Measurements from ENCODE around the gene RAD51B. TPM values are rescaled to one million over a fixed set of nuclear protein-coding genes. Genes with fewer than 3 reads are reported as not detected.

The RAD51B gene
- total and polyA plus RNA-seq, 8 donors, result 10.8 to 18.3 (median 14.1) TPM

- DNase-seq, result no peak
- ATAC-seq, result no peak
- Histone ChIP-seq H3K27ac (no peak overlapping the region), H3K9me3 (no peaks in the 10 kb centered on the region), H3K36me3 (no peaks in the 10 kb centered on the region), H3K4me3 (no peak overlapping the region), H3K4me1 (peaks cover 13 to 16% of the 10 kb centered on the region in 2 donors), H3K27me3 (no peaks in the 10 kb centered on the region)
- intact Hi-C loops (cut with DNase I), result no loop called here
- TF ChIP-seq CTCF (IDR thresholded peaks at IDR 0.05), result no peak
Observed at GRCh38 chr14:68503186-68503825, 683.7 kb downstream of the RAD51B start.

GRCh38 chr14:68504861-68505260, 685.3 kb downstream of the RAD51B start:
- intact Hi-C loops (cut with DNase I), result no loop called here
- ATAC-seq, result no peak
- H3K27me3 ChIP-seq, result no peaks in the 10 kb centered on the region
- H3K27ac ChIP-seq, result no peak overlapping the region
- peaks cover 18 to 21% of the 10 kb centered on the region in 2 donors for H3K4me1 ChIP-seq
- H3K4me3 ChIP-seq, result no peak overlapping the region
- H3K9me3 ChIP-seq, result no peaks in the 10 kb centered on the region
- H3K36me3 ChIP-seq, result no peaks in the 10 kb centered on the region
- no peak for TF ChIP-seq CTCF (IDR thresholded peaks at IDR 0.05)
- no peak for DNase-seq

- no peak for TF ChIP-seq CTCF (IDR thresholded peaks at IDR 0.05)
- H3K27ac ChIP-seq, result peak overlapping the region; percentile 54 to 67
- intact Hi-C loops (cut with DNase I), result no loop called here
- no peaks in the 10 kb centered on the region for H3K36me3 ChIP-seq
- peak; percentile 51 for ATAC-seq
- peaks cover 22 to 27% of the 10 kb centered on the region in 2 donors for H3K4me1 ChIP-seq
- no peaks in the 10 kb centered on the region for H3K27me3 ChIP-seq
- H3K4me3 ChIP-seq, result no peak overlapping the region
- DNase-seq, result peak in 2 of 4 donors; percentile 72 to 75
- H3K9me3 ChIP-seq, result no peaks in the 10 kb centered on the region
Observed at GRCh38 chr14:68506021-68506644, 686.6 kb downstream of the RAD51B start.

GRCh38 chr14:68506645-68507419, 687.3 kb downstream of the RAD51B start:
- peak in 1 of 4 donors; percentile 62 for DNase-seq
- intact Hi-C loops (cut with DNase I), result no loop called here
- Histone ChIP-seq H3K4me1 (peaks cover 17 to 29% of the 10 kb centered on the region in 2 donors), H3K4me3 (no peak overlapping the region), H3K27ac (peak overlapping the region; percentile 55 to 67), H3K27me3 (no peaks in the 10 kb centered on the region), H3K9me3 (no peaks in the 10 kb centered on the region), H3K36me3 (no peaks in the 10 kb centered on the region)
- no peak for TF ChIP-seq CTCF (IDR thresholded peaks at IDR 0.05)
- peak; percentile 86 for ATAC-seq

GRCh38 chr14:68507544-68508081, 688.0 kb downstream of the RAD51B start:
- intact Hi-C loops (cut with DNase I), result no loop called here
- no peaks in the 10 kb centered on the region for H3K9me3 ChIP-seq
- TF ChIP-seq CTCF (IDR thresholded peaks at IDR 0.05), result no peak
- H3K4me1 ChIP-seq, result peaks cover 15 to 31% of the 10 kb centered on the region in 2 donors
- no peaks in the 10 kb centered on the region for H3K27me3 ChIP-seq
- no peak overlapping the region for H3K4me3 ChIP-seq
- no peaks in the 10 kb centered on the region for H3K36me3 ChIP-seq
- H3K27ac ChIP-seq, result peak overlapping the region; percentile 55 to 67
- DNase-seq (no peak), ATAC-seq (peak; percentile 43)

All from left lung (tissue), 10 donors.